B cell (primary cell): ENCODE measurements around the gene CRISPLD2. TPM values are rescaled to one million over a fixed set of nuclear protein-coding genes. Genes with fewer than 3 reads are reported as not detected.

Experiments used
- ATAC-seq: fragments of 200-7000 bp; cut with Tn5 transposase; one replicate; pipeline ENCODE4 v1.10.0; 2021; ENCODE audit warnings: low read depth, mild to moderate bottlenecking, moderate number of reproducible peaks, moderate library complexity
- CTCF ChIA-PET: fragments of 350-600 bp; sonication (Branson Sonifier 250); formaldehyde crosslinking; loops from one replicate; lab custom pipeline; 2021; ENCODE audit warnings: antibody characterized with exemption, inconsistent platforms; lab: Charles Lee
- POLR2A ChIA-PET: fragments of 350-600 bp; sonication (Branson Sonifier 250); formaldehyde crosslinking; loops from one replicate; lab custom pipeline; 2021; ENCODE audit warnings: antibody characterized with exemption; lab: Charles Lee
- DNase-seq: peaks from one replicate; pipeline ENCODE4 v3.0.0; 2013
- H2AFZ ChIP-seq: 2 replicates; pipeline ENCODE4 v1.6.1; 2012; ENCODE audit warnings: mild to moderate bottlenecking, low read depth, low read length; ENCODE audit not compliant: insufficient read depth, poor library complexity, severe bottlenecking
- H3K27ac ChIP-seq, 2 donors: 1 replicate in 1 of 2; 2 replicates in 1 of 2; pipeline ENCODE4 v1.5.1; 2012 to 2013; ENCODE audit warnings: low read length in 2 of 2, mild to moderate bottlenecking in 2 of 2, moderate library complexity in 1 of 2
- H3K27me3 ChIP-seq, 4 experiments: fragments of 200-600 bp in 1 of 4; sonication (generic) in 1 of 4; replicated peaks in 1 of 4; 1 replicate in 2 of 4; 2 replicates in 2 of 4; pipeline versions ENCODE4 v1.6.1 to v1.7.0; 2013 to 2016; ENCODE audit warnings: low read length in 3 of 4, mild to moderate bottlenecking in 2 of 4, mixed read lengths in 1 of 4, moderate library complexity in 1 of 4; ENCODE audit not compliant: insufficient read depth in 4 of 4, control insufficient read depth in 3 of 4; ENCODE audit errors: control extremely low read depth in 1 of 4
- H3K36me3 ChIP-seq, 2 experiments: replicated peaks in 1 of 2; 1 replicate in 1 of 2; 2 replicates in 1 of 2; pipeline versions ENCODE4 v1.6.1 to v1.7.1; 2013; ENCODE audit warnings: low read length in 1 of 2; ENCODE audit not compliant: insufficient read depth in 2 of 2, control insufficient read depth in 1 of 2; ENCODE audit errors: control extremely low read depth in 1 of 2, extremely low read depth in 1 of 2
- H3K4me1 ChIP-seq, 2 donors: fragments of 200-600 bp in 1 of 2; sonication (generic) in 1 of 2; 1 replicate in 1 of 2; 2 replicates in 1 of 2; pipeline versions ENCODE4 v1.5.1 to v1.6.1; 2013 to 2017; ENCODE audit warnings: low read length in 2 of 2; ENCODE audit not compliant: control insufficient read depth in 2 of 2, insufficient read depth in 2 of 2
- H3K4me2 ChIP-seq: replicated peaks from 2 replicates; pipeline ENCODE3; 2012; ENCODE audit warnings: mild to moderate bottlenecking, low read depth, low read length; ENCODE audit not compliant: poor library complexity, severe bottlenecking
- H3K4me3 ChIP-seq, 5 experiments: fragments of 200-600 bp in 1 of 5; sonication (generic) in 1 of 5; 1 replicate in 3 of 5; 2 replicates in 2 of 5; pipeline versions ENCODE4 v1.5.1 to v1.7.0; 2011 to 2016; ENCODE audit warnings: low read length in 4 of 5, mild to moderate bottlenecking in 4 of 5, low read depth in 2 of 5, control low read depth in 1 of 5, moderate library complexity in 1 of 5; ENCODE audit not compliant: insufficient read depth in 1 of 5; ENCODE audit errors: control extremely low read depth in 1 of 5, extremely low read depth in 1 of 5
- H3K79me2 ChIP-seq: fragments of 200-600 bp; sonication (generic); one replicate; pipeline ENCODE4 v1.6.0; 2016; ENCODE audit warnings: low read length; ENCODE audit not compliant: control insufficient read depth, insufficient read depth
- H3K9ac ChIP-seq: fragments of 200-600 bp; sonication (generic); 2 replicates; pipeline ENCODE4 v1.6.1; 2017; ENCODE audit warnings: mild to moderate bottlenecking, low read length, moderate library complexity
- H3K9me3 ChIP-seq, 3 donors: one replicate each; pipeline versions ENCODE4 v1.6.1 to v1.7.1; 2013; ENCODE audit warnings: low read length in 2 of 3; ENCODE audit not compliant: control insufficient read depth in 2 of 3, insufficient read depth in 1 of 3; ENCODE audit errors: control extremely low read depth in 1 of 3
- H4K20me1 ChIP-seq: 2 replicates; pipeline ENCODE4 v1.6.0; 2012; ENCODE audit warnings: mild to moderate bottlenecking, low read length; ENCODE audit not compliant: insufficient read depth, control insufficient read depth, poor library complexity, severe bottlenecking
- H3K27ac Mint-ChIP-seq: one replicate; pipeline ENCODE4 v1.8.0; 2021; ENCODE audit warnings: mixed read lengths
- H3K27me3 Mint-ChIP-seq: one replicate; pipeline ENCODE4 v1.8.0; 2021; ENCODE audit warnings: mixed read lengths
- H3K4me1 Mint-ChIP-seq: one replicate; pipeline ENCODE4 v1.8.0; 2021; ENCODE audit warnings: mixed read lengths
- H3K4me3 Mint-ChIP-seq: one replicate; pipeline ENCODE4 v1.8.0; 2021; ENCODE audit warnings: mixed read lengths
- H3K9me3 Mint-ChIP-seq: one replicate; pipeline ENCODE4 v1.8.0; 2022; ENCODE audit warnings: mixed read lengths; ENCODE audit not compliant: insufficient read depth
- CTCF ChIP-seq: fragments of 200-600 bp; IDR thresholded peaks from one replicate; pipeline ENCODE4 v1.8.0; 2022; ENCODE audit warnings: antibody characterized with exemption, mild to moderate bottlenecking
- EZH2 ChIP-seq: IDR thresholded peaks from 2 replicates; pipeline ENCODE4 v1.6.1; 2012; ENCODE audit warnings: borderline replicate concordance, low read depth, mild to moderate bottlenecking, moderate library complexity, low read length; ENCODE audit not compliant: insufficient read depth, poor library complexity, severe bottlenecking
- WGBS: methylation state at CpG from one replicate; pipeline ENCODE4 v1.1.5; 2013; ENCODE audit warnings: missing lambda C conversion rate; ENCODE audit not compliant: insufficient coverage; 5-methylcytosine and 5-hydroxymethylcytosine counted together
- intact Hi-C: fragments of 100-400 bp; cut with micrococcal nuclease; formaldehyde crosslinking; loops from one replicate; pipeline ENCODE4 v1.10.0; 2022
- polyA plus RNA-seq: library from polyadenylated mRNA; depleted of rRNA; stranded (reverse); fragments of >200 nt; gene quantifications from 2 replicates; pipeline ENCODE4 v1.2.3, GENCODE V29; 2012
- total RNA-seq, 2 donors: library from RNA; stranded (reverse); fragments of 120-200 nt in 1 of 2; gene quantifications; 1 replicate in 1 of 2; 2 replicates in 1 of 2; pipeline versions ENCODE4 v1.2.3 to v1.2.4, GENCODE V29; 2013 to 2022

Gene CRISPLD2
- total and polyA plus RNA-seq, 2 donors (not counting 1 experiment from before 2014, with no cell fraction given) = 0.25 to 0.37 TPM

GRCh38 chr16:84926462-84926861 lies 106.7 kb downstream of the CRISPLD2 start:
- H2AFZ ChIP-seq = no peak overlapping the region
- ATAC-seq (no peak), DNase-seq (no peak)
- CTCF ChIA-PET = interaction anchor here (1.6 to 3.3 kb wide), 5 partner anchors 8 to 160 kb away, joined by 3 to 22 read pairs (median 12); no protein-coding TSS in a partner anchor
- H3K27me3 ChIP-seq = no peaks in the 10 kb centered on the region
- peaks cover 0 to 16% (median 0%) of the 10 kb centered on the region in 3 donors for H3K9me3 ChIP-seq
- H3K27me3 Mint-ChIP-seq = peaks cover 3% of the 10 kb centered on the region
- no peak overlapping the region for H3K4me3 ChIP-seq
- no peaks in the 10 kb centered on the region for H4K20me1 ChIP-seq
- no peaks in the 10 kb centered on the region for H3K4me1 ChIP-seq
- no peak for TF ChIP-seq EZH2
- no peak for TF ChIP-seq CTCF
- intact Hi-C loops = no loop called here
- H3K36me3 ChIP-seq = no peaks in the 10 kb centered on the region
- WGBS = 58% methylated on average over 4 of the region's 7 CpGs
- H3K27ac ChIP-seq = no peak overlapping the region
- no peaks in the 10 kb centered on the region for H3K79me2 ChIP-seq
- H3K4me3 Mint-ChIP-seq = no peak overlapping the region
- no peaks in the 10 kb centered on the region for H3K9me3 Mint-ChIP-seq
- POLR2A ChIA-PET = no interaction called here
- H3K9ac ChIP-seq = no peak overlapping the region
- no peak overlapping the region for H3K27ac Mint-ChIP-seq
- H3K4me2 ChIP-seq = no peak overlapping the region
- peaks cover 1% of the 10 kb centered on the region for H3K4me1 Mint-ChIP-seq

GRCh38 chr16:84927621-84928591 lies 108.1 kb downstream of the CRISPLD2 start:
- Histone ChIP-seq H3K4me1 (no peaks in the 10 kb centered on the region), H4K20me1 (no peaks in the 10 kb centered on the region), H3K27me3 (no peaks in the 10 kb centered on the region), H3K36me3 (no peaks in the 10 kb centered on the region), H3K4me2 (no peak overlapping the region), H3K27ac (no peak overlapping the region), H3K9me3 (peaks cover 0 to 20% (median 0%) of the 10 kb centered on the region in 3 donors), H2AFZ (no peak overlapping the region), H3K4me3 (no peak overlapping the region), H3K9ac (no peak overlapping the region), H3K79me2 (no peaks in the 10 kb centered on the region)
- ChIA-PET POLR2A (no interaction called here), CTCF (interaction anchor here (0.6 to 3.3 kb wide), 5 partner anchors 41 to 174 kb away, joined by 3 to 22 read pairs (median 7); no protein-coding TSS in a partner anchor)
- TF ChIP-seq EZH2 (no peak), CTCF (no peak)
- Mint-ChIP-seq H3K27me3 (peaks cover 3% of the 10 kb centered on the region), H3K9me3 (no peaks in the 10 kb centered on the region), H3K27ac (no peak overlapping the region), H3K4me3 (no peak overlapping the region), H3K4me1 (peaks cover 1% of the 10 kb centered on the region)
- intact Hi-C loops = no loop called here
- 90% methylated on average over 29 of the region's 34 CpGs for WGBS
- ATAC-seq (no peak), DNase-seq (no peak)
